ENCODE data around the gene CYTH2.
"Not testable (repeated sequence)": the region's sequence is repeated elsewhere in the genome, so short reads cannot be mapped to it uniquely, and the experiment has no call there.

CYTH2 gene

GRCh38 chr19:48487544-48487943, 18.4 kb downstream of the CYTH2 start:
- Histone ChIP-seq H3K27ac (ENCODE audit: low read length) (peak overlapping the region; percentile 55), H3K27me3 (ENCODE audit: control insufficient read depth in 1 of 2, insufficient read depth in 2 of 2, low read length in 2 of 2) (no peaks in the 10 kb centered on the region), H3K36me3 (ENCODE audit: control insufficient read depth in 2 of 2, insufficient read depth in 2 of 2, low read length in 2 of 2) (no peaks in the 10 kb centered on the region), H3K9ac (ENCODE audit: low read length in 2 of 2) (no peak overlapping the region), H3K9me3 (ENCODE audit: control insufficient read depth in 2 of 2, low read length in 2 of 2) (no peaks in the 10 kb centered on the region), H3K4me1 (ENCODE audit: control insufficient read depth, insufficient read depth, low read length) (peaks cover 22% of the 10 kb centered on the region), H3K4me3 (ENCODE audit: low read length in 2 of 2) (peak overlapping the region in 1 of 2 donors; percentile 48)

GRCh38 chr19:48487948-48488347, 18.8 kb downstream of the CYTH2 start:
- no peaks in the 10 kb centered on the region for H3K27me3 ChIP-seq (ENCODE audit: control insufficient read depth in 1 of 2, insufficient read depth in 2 of 2, low read length in 2 of 2)
- peaks cover 23% of the 10 kb centered on the region for H3K4me1 ChIP-seq (ENCODE audit: control insufficient read depth, insufficient read depth, low read length)
- peak overlapping the region; percentile 55 for H3K27ac ChIP-seq (ENCODE audit: low read length)
- peak overlapping the region in 1 of 2 donors; percentile 48 for H3K4me3 ChIP-seq (ENCODE audit: low read length in 2 of 2)
- no peaks in the 10 kb centered on the region for H3K9me3 ChIP-seq (ENCODE audit: control insufficient read depth in 2 of 2, low read length in 2 of 2)
- H3K36me3 ChIP-seq (ENCODE audit: control insufficient read depth in 2 of 2, insufficient read depth in 2 of 2, low read length in 2 of 2): no peaks in the 10 kb centered on the region
- no peak overlapping the region for H3K9ac ChIP-seq (ENCODE audit: low read length in 2 of 2)

GRCh38 chr19:48488478-48488877, 19.3 kb downstream of the CYTH2 start:
- Histone ChIP-seq H3K27ac (ENCODE audit: low read length) (peak overlapping the region; percentile 55), H3K4me1 (ENCODE audit: control insufficient read depth, insufficient read depth, low read length) (peaks cover 23% of the 10 kb centered on the region)
- H3K9ac ChIP-seq (ENCODE audit: low read length in 2 of 2); H3K4me3 ChIP-seq (ENCODE audit: low read length in 2 of 2); H3K9me3 ChIP-seq (ENCODE audit: control insufficient read depth in 2 of 2, low read length in 2 of 2); H3K36me3 ChIP-seq (ENCODE audit: control insufficient read depth in 2 of 2, insufficient read depth in 2 of 2, low read length in 2 of 2); H3K27me3 ChIP-seq (ENCODE audit: control insufficient read depth in 1 of 2, insufficient read depth in 2 of 2, low read length in 2 of 2): not testable (repeated sequence)

GRCh38 chr19:48489608-48490216, 20.5 kb downstream of the CYTH2 start:
- H3K9me3 ChIP-seq (ENCODE audit: control insufficient read depth in 2 of 2, low read length in 2 of 2): no peaks in the 10 kb centered on the region
- no peak overlapping the region for H3K9ac ChIP-seq (ENCODE audit: low read length in 2 of 2)
- no peak overlapping the region for H3K4me3 ChIP-seq (ENCODE audit: low read length in 2 of 2)
- H3K27me3 ChIP-seq (ENCODE audit: control insufficient read depth in 1 of 2, insufficient read depth in 2 of 2, low read length in 2 of 2): no peaks in the 10 kb centered on the region
- no peaks in the 10 kb centered on the region for H3K36me3 ChIP-seq (ENCODE audit: control insufficient read depth in 2 of 2, insufficient read depth in 2 of 2, low read length in 2 of 2)
- H3K27ac ChIP-seq (ENCODE audit: low read length): no peak overlapping the region
- peaks cover 31% of the 10 kb centered on the region for H3K4me1 ChIP-seq (ENCODE audit: control insufficient read depth, insufficient read depth, low read length)

- H3K9me3 ChIP-seq (ENCODE audit: control insufficient read depth in 2 of 2, low read length in 2 of 2): no peaks in the 10 kb centered on the region
- no peak overlapping the region for H3K4me3 ChIP-seq (ENCODE audit: low read length in 2 of 2)
- no peaks in the 10 kb centered on the region for H3K36me3 ChIP-seq (ENCODE audit: control insufficient read depth in 2 of 2, insufficient read depth in 2 of 2, low read length in 2 of 2)
- H3K4me1 ChIP-seq (ENCODE audit: control insufficient read depth, insufficient read depth, low read length): peaks cover 32% of the 10 kb centered on the region
- no peak overlapping the region for H3K27ac ChIP-seq (ENCODE audit: low read length)
- no peak overlapping the region for H3K9ac ChIP-seq (ENCODE audit: low read length in 2 of 2)
- no peaks in the 10 kb centered on the region for H3K27me3 ChIP-seq (ENCODE audit: control insufficient read depth in 1 of 2, insufficient read depth in 2 of 2, low read length in 2 of 2)
Observed at GRCh38 chr19:48490981-48491792, 22.0 kb downstream of the CYTH2 start.

- peaks cover 32% of the 10 kb centered on the region for H3K4me1 ChIP-seq (ENCODE audit: control insufficient read depth, insufficient read depth, low read length)
- H3K9ac ChIP-seq (ENCODE audit: low read length in 2 of 2): no peak overlapping the region
Observed at GRCh38 chr19:48491793-48492123, 22.6 kb downstream of the CYTH2 start.

GRCh38 chr19:48492925-48493717, 24.0 kb downstream of the CYTH2 start:
- H3K9me3 ChIP-seq (ENCODE audit: control insufficient read depth in 2 of 2, low read length in 2 of 2): no peaks in the 10 kb centered on the region
- H3K27ac ChIP-seq (ENCODE audit: low read length): peak overlapping the region; percentile 55
- H3K36me3 ChIP-seq (ENCODE audit: control insufficient read depth in 2 of 2, insufficient read depth in 2 of 2, low read length in 2 of 2): no peaks in the 10 kb centered on the region
- H3K4me3 ChIP-seq (ENCODE audit: low read length in 2 of 2): peak overlapping the region in 1 of 2 donors; percentile 74
- H3K27me3 ChIP-seq (ENCODE audit: control insufficient read depth in 1 of 2, insufficient read depth in 2 of 2, low read length in 2 of 2): peaks cover 9 to 10% of the 10 kb centered on the region in 2 donors
- peaks cover 24% of the 10 kb centered on the region for H3K4me1 ChIP-seq (ENCODE audit: control insufficient read depth, insufficient read depth, low read length)
- peak overlapping the region; percentile 33 to 68 for H3K9ac ChIP-seq (ENCODE audit: low read length in 2 of 2)

More at GRCh38 chr19:48491793-48492123, 22.6 kb downstream of the CYTH2 start:
- no peak overlapping the region for H3K27ac ChIP-seq (ENCODE audit: low read length)
- no peaks in the 10 kb centered on the region for H3K36me3 ChIP-seq (ENCODE audit: control insufficient read depth in 2 of 2, insufficient read depth in 2 of 2, low read length in 2 of 2)
- H3K9me3 ChIP-seq (ENCODE audit: control insufficient read depth in 2 of 2, low read length in 2 of 2): no peaks in the 10 kb centered on the region
- H3K27me3 ChIP-seq (ENCODE audit: control insufficient read depth in 1 of 2, insufficient read depth in 2 of 2, low read length in 2 of 2): peaks cover 0 to under 1% of the 10 kb centered on the region in 2 donors
- no peak overlapping the region for H3K4me3 ChIP-seq (ENCODE audit: low read length in 2 of 2)

- peak overlapping the region; percentile 69 to 71 for H3K9ac ChIP-seq (ENCODE audit: low read length in 2 of 2)
Observed at GRCh38 chr19:48493718-48494401, 24.7 kb downstream of the CYTH2 start.

GRCh38 chr19:48495396-48495795, 26.2 kb downstream of the CYTH2 start:
- H3K4me1 ChIP-seq (ENCODE audit: control insufficient read depth, insufficient read depth, low read length): peaks cover 21% of the 10 kb centered on the region
- H3K9me3 ChIP-seq (ENCODE audit: control insufficient read depth in 2 of 2, low read length in 2 of 2): no peaks in the 10 kb centered on the region
- no peak overlapping the region for H3K9ac ChIP-seq (ENCODE audit: low read length in 2 of 2)
- H3K36me3 ChIP-seq (ENCODE audit: control insufficient read depth in 2 of 2, insufficient read depth in 2 of 2, low read length in 2 of 2): no peaks in the 10 kb centered on the region
- H3K27ac ChIP-seq (ENCODE audit: low read length): no peak overlapping the region
- no peak overlapping the region for H3K4me3 ChIP-seq (ENCODE audit: low read length in 2 of 2)
- peaks cover 14 to 23% of the 10 kb centered on the region in 2 donors for H3K27me3 ChIP-seq (ENCODE audit: control insufficient read depth in 1 of 2, insufficient read depth in 2 of 2, low read length in 2 of 2)

More at GRCh38 chr19:48493718-48494401, 24.7 kb downstream of the CYTH2 start:
- H3K4me1 ChIP-seq (ENCODE audit: control insufficient read depth, insufficient read depth, low read length): peaks cover 21% of the 10 kb centered on the region
- H3K27ac ChIP-seq (ENCODE audit: low read length): no peak overlapping the region
- no peaks in the 10 kb centered on the region for H3K36me3 ChIP-seq (ENCODE audit: control insufficient read depth in 2 of 2, insufficient read depth in 2 of 2, low read length in 2 of 2)
- peak overlapping the region; percentile 67 to 74 for H3K4me3 ChIP-seq (ENCODE audit: low read length in 2 of 2)
- H3K9me3 ChIP-seq (ENCODE audit: control insufficient read depth in 2 of 2, low read length in 2 of 2): no peaks in the 10 kb centered on the region
- H3K27me3 ChIP-seq (ENCODE audit: control insufficient read depth in 1 of 2, insufficient read depth in 2 of 2, low read length in 2 of 2): peaks cover 11 to 15% of the 10 kb centered on the region in 2 donors

- no peaks in the 10 kb centered on the region for H3K9me3 ChIP-seq (ENCODE audit: control insufficient read depth in 2 of 2, low read length in 2 of 2)
- no peaks in the 10 kb centered on the region for H3K36me3 ChIP-seq (ENCODE audit: control insufficient read depth in 2 of 2, insufficient read depth in 2 of 2, low read length in 2 of 2)
- H3K9ac ChIP-seq (ENCODE audit: low read length in 2 of 2): no peak overlapping the region
- H3K4me1 ChIP-seq (ENCODE audit: control insufficient read depth, insufficient read depth, low read length): peaks cover 22% of the 10 kb centered on the region
- no peak overlapping the region for H3K4me3 ChIP-seq (ENCODE audit: low read length in 2 of 2)
- no peak overlapping the region for H3K27ac ChIP-seq (ENCODE audit: low read length)
- peaks cover 26 to 37% of the 10 kb centered on the region in 2 donors for H3K27me3 ChIP-seq (ENCODE audit: control insufficient read depth in 1 of 2, insufficient read depth in 2 of 2, low read length in 2 of 2)
Observed at GRCh38 chr19:48496959-48497727, 28.0 kb downstream of the CYTH2 start.
